GM18517 (cell line): ENCODE measurements around the gene U2AF2.

Experiments used
- ATAC-seq: cut with Tn5 transposase; IDR thresholded peaks from one replicate; pipeline ENCODE4 v1.9.1; 2021; ENCODE audit warnings: mild to moderate bottlenecking, moderate library complexity; ENCODE audit not compliant: unreplicated experiment

U2AF2 gene

GRCh38 chr19:55642153-55643002 lies 12.5 kb upstream of the U2AF2 start:
- ATAC-seq = no peak

GRCh38 chr19:55643003-55643886 lies 11.6 kb upstream of the U2AF2 start, which contains the start of gene ZNF581:
ZNF581 (plus strand) TSS chr19:55643649; CDS start chr19:55644572, 923 bp downstream.
- no peak for ATAC-seq

GRCh38 chr19:55643887-55644176 lies 11.0 kb upstream of the U2AF2 start:
- no peak for ATAC-seq

GRCh38 chr19:55644191-55644833 lies 10.5 kb upstream of the U2AF2 start:
- ATAC-seq = no peak

GRCh38 chr19:55644842-55645511 lies 9.9 kb upstream of the U2AF2 start:
- ATAC-seq = no peak

GRCh38 chr19:55645512-55645881 lies 9.3 kb upstream of the U2AF2 start:
- ATAC-seq = no peak

- ATAC-seq = no peak
Measured at GRCh38 chr19:55646889-55647731, 7.7 kb upstream of the U2AF2 start.

DNA sequence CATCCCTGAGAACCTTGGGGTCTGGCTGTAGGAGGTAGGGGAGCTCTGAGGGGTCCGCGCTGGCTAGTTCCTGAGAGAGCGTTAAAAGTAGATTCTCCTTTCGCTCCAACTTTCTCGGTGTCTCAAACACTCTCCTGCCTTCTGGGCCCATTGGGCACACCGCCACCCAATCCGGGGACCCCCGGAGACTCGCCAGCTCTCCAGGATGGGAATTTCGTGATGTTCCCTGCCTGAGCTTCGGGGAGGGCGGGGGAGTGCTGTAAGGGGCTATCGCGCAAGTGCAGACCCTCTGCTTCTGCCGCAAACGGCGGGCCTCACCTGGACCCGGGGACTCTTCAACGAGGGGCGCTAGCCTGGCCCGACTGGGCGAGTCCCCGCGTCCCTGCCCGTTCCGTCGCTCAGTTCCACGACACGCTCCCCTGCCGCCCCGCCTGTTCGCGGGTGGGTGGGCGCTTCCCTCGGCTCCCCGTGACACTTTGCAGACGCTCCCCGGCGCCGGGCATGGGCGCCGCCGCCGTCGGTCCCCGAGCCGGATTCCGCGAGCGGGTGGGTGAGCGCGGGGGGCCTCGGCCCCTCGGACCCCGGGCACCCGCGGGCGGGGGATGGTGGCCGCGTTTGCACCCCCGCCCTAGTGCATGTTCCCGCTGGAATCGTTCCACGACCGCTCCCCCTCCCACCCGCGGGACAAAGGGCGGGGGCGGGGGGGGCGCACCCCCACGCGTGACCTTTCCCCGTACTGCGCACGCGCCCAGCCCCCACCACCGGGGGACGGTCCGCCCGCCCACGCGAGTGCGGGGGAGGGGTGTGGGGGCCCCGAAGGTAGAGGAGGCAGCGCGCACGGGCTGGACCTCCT lies 6.9 kb upstream of the U2AF2 start, which contains the start of gene CCDC106:
Gene CCDC106 (plus strand): TSS at position 481 of the 853 bp plus-strand sequence. CDS start 835 bp downstream, outside the sequence.
- ATAC-seq = no peak

GRCh38 chr19:55648585-55649267 lies 6.1 kb upstream of the U2AF2 start:
- ATAC-seq = no peak

DNA sequence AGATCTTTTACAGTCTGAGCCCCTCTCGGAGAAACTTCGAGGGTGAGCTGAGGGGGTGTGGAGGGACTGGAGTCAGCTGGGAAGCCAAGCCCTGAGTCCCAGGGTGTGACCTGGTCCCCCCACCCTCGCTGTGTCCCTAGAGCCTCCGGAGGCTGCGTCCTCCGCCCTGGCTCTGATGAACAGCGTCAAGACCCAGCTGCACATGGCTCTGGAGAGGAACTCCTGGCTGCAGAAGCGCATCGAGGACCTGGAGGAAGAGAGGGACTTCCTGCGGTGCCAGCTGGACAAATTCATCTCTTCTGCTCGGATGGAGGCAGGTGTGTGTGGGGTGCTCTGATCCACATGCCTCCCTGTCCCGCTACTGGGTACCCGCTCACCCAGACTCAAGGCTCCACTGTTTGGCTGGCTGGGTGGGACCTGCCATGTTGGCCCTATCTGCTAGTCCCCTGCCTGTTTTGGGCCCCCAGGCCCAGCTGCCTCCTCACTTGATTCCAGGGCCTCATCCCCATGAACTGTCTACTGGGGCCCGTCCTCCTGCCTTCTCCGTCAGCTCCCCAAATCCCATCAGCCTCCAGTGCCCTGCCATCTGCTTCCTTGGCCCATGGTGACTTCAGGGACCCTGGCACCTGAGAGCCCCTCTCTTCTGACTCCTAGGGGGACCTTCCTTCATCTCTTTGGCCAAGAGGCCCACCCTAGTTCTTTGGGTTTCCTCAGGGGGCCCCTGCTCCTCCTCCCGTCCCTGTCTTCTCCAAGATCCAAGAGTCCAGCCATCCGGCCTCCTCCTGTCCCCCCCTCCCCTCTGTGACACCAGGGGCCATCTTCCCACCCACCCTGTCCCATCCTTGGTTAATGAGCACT lies 5.3 kb upstream of the U2AF2 start:
- ATAC-seq = no peak

GRCh38 chr19:55650126-55650557 lies 4.7 kb upstream of the U2AF2 start:
- ATAC-seq = no peak

DNA sequence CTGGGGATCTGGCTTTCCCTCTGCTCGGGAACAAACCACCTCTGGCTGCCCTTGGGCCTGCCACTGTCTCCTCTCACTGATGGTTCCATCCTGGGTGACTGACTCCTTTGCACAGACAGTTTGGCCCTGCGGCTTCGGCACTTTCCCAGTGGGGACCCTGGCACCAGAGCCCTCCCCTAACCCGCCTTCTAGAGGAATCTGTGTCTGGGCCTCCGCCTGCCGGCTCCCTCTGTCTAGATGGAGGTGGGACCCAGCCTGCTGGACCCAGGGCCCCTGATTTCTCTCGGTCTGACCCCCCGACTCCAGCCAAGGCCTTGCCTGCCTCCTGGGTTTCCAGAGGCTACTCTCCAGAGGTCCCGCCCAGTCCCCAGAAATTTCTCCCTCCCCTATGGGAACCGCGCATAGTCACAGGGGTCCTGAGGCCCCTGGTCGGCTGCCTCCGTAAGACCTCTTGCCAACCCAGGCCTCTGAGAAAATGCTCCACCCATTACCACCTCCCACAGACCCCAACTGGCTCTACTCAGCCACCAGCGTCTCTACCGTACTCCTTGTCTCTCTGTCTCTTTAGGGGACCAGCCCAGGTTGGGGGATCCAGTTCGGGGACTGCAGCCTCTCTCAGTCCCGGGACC lies 4.1 kb upstream of the U2AF2 start:
- no peak for ATAC-seq

DNA sequence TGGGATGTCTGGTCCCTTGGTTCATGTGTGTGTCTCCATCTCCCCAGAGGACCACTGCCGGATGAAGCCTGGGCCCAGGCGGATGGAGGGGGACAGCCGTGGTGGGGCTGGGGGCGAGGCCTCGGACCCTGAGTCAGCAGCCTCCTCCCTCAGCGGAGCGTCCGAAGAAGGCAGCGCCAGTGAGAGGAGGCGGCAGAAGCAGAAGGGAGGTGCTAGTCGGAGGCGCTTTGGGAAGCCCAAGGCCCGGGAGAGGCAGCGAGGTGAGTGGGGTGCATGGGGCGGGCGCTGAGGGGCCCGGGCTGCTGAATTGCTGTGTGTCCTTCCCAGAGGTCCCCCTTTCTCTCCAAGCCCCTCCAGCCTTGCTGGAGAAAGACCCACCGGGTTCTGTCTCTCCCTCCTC lies 3.6 kb upstream of the U2AF2 start:
- no peak for ATAC-seq

- ATAC-seq = no peak
Measured at GRCh38 chr19:55652311-55653128, 2.3 kb upstream of the U2AF2 start.

DNA sequence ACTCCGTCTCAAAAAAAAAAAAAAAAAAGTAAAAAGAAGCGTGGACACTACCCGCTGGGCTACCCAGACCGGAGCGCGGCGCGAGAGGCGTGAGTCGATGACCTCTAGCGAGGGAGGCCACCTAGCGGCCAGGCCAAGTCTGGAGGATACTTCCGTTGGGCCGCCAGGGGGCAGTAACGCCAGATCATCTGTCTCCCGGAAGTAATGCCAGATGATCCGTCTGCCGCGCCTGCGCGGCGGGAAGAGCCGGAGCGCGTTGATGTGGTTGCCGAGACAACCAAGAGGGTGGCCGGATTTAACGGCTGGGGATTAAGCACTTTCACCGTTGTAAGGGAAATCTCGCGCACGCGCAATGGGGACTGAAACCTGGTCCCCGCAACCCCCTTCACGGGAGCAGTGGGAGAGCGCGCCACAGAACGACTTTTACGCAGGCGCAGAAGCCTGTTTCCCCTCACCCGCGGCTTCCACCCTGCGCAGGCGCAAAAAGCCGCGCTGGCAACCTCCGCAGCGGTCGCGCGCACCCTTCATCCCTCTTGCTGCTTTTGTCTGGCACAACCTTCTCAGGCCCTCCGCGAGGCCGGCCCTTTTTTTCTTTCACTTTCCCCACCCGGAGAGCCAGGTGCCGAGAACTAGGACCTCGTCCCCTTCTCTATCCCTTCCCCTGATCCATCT lies 1.0 kb upstream of the U2AF2 start:
- peak; percentile 34 for ATAC-seq
